K562 (cell line): ENCODE data around the gene IL25. TPM values are rescaled to one million over a fixed set of nuclear protein-coding genes. Genes with fewer than 3 reads are reported as not detected.

Experiments used
- ATAC-seq: fragments of 200-7000 bp; cut with Tn5 transposase; 3 replicates; pipeline ENCODE4 v1.9.1; 2020; ENCODE audit warnings: moderate library complexity
- BruUV-seq: library from RNA; stranded (reverse); fragments of 400-500 nt; replicated peaks from 2 replicates; lab custom pipeline; 2021; lab: Mats Ljungman, UMichigan
- CTCF ChIA-PET: fragments of 300-600 bp; formaldehyde crosslinking; extraction: SDS; loops from one replicate; lab custom pipeline; 2021; ENCODE audit warnings: low intra/inter-chr PET ratio; lab: Yijun Ruan, JAX
- POLR2A ChIA-PET: fragments of 300-600, 350-650 bp; sonication (Branson Sonifier 250); formaldehyde crosslinking; extraction: SDS; loops from one replicate; lab custom pipeline; 2021; ENCODE audit warnings: antibody characterized with exemption, inconsistent platforms; lab: Yijun Ruan, JAX
- DNase-seq, 4 experiments: peaks; one replicate each; pipeline versions ENCODE4 v3.0.0 to v3.0.0-alpha.2; 2011 to 2018; ENCODE audit warnings: low spot score in 3 of 4, mixed read lengths in 3 of 4; ENCODE audit errors: extremely low read depth in 1 of 4
- FAIRE-seq: peaks from 2 replicates; lab custom pipeline; 2011; peaks lifted over from hg19 to GRCh38; lab: Jason Lieb, UNC
- H2AFZ ChIP-seq: 2 replicates; pipeline ENCODE4 v1.6.0; 2011; ENCODE audit warnings: low read depth, low read length, control low read depth, inconsistent platforms
- H3K27ac ChIP-seq: fragments of 200-600 bp; 3 replicates; pipeline ENCODE4 v1.8.0; 2011; ENCODE audit warnings: low read depth, mild to moderate bottlenecking, control low read depth, inconsistent platforms, low read length, moderate library complexity, mixed read lengths; ENCODE audit errors: extremely low read depth
- H3K27me3 ChIP-seq, 2 experiments: fragments of 300-600 bp in 1 of 2; 2 replicates in 1 of 2; 3 replicates in 1 of 2; pipeline versions ENCODE4 v1.6.0 to v1.8.0; 2011; ENCODE audit warnings: inconsistent platforms in 2 of 2, low read length in 2 of 2, mild to moderate bottlenecking in 1 of 2, mixed read lengths in 1 of 2, moderate library complexity in 1 of 2; ENCODE audit not compliant: control insufficient read depth in 2 of 2, insufficient read depth in 2 of 2
- H3K36me3 ChIP-seq: fragments of 300-600 bp; 3 replicates; pipeline ENCODE4 v1.8.0; 2011; ENCODE audit warnings: mild to moderate bottlenecking, low read length, inconsistent platforms; ENCODE audit not compliant: control insufficient read depth, insufficient read depth
- H3K4me1 ChIP-seq, 2 experiments: fragments of 200-600 bp in 1 of 2; replicated peaks in 1 of 2; 2 replicates in 1 of 2; 3 replicates in 1 of 2; pipeline versions ENCODE4 v1.5.1 to v1.8.0; 2011; ENCODE audit warnings: inconsistent platforms in 2 of 2, low read length in 2 of 2, mild to moderate bottlenecking in 1 of 2, mixed read lengths in 1 of 2, moderate library complexity in 1 of 2; ENCODE audit not compliant: control insufficient read depth in 2 of 2, insufficient read depth in 2 of 2
- H3K4me2 ChIP-seq: 2 replicates; pipeline ENCODE4 v1.6.1; 2011; ENCODE audit warnings: low read length, control low read depth, inconsistent platforms, mixed read lengths; ENCODE audit not compliant: insufficient read depth
- H3K4me3 ChIP-seq: fragments of 200-600 bp; sonication (generic), shearing (Covaris generic); 2 replicates; pipeline ENCODE4 v1.5.1; 2016; ENCODE audit warnings: control low read depth, inconsistent platforms
- H3K79me2 ChIP-seq: fragments of 200-600 bp; 3 replicates; pipeline ENCODE4 v1.8.0; 2011; ENCODE audit warnings: low read length, inconsistent platforms; ENCODE audit not compliant: control insufficient read depth, insufficient read depth
- H3K9ac ChIP-seq, 2 experiments: 2 replicates each; pipeline versions ENCODE4 v1.6.0 to v1.6.1; 2011; ENCODE audit warnings: low read depth in 2 of 2, low read length in 2 of 2, control low read depth in 1 of 2, inconsistent platforms in 1 of 2, mild to moderate bottlenecking in 1 of 2, mixed read lengths in 1 of 2; ENCODE audit not compliant: insufficient read depth in 1 of 2
- H3K9me1 ChIP-seq: one replicate; pipeline ENCODE4 v1.6.0; 2011; ENCODE audit warnings: inconsistent platforms, mild to moderate bottlenecking, low read length, moderate library complexity; ENCODE audit not compliant: control insufficient read depth, insufficient read depth
- H3K9me3 ChIP-seq: replicated peaks from 2 replicates; pipeline ENCODE4 v1.5.1; 2011; ENCODE audit warnings: low read depth, low read length, inconsistent platforms; ENCODE audit not compliant: control insufficient read depth, insufficient read depth
- H4K20me1 ChIP-seq: replicated peaks from 2 replicates; pipeline ENCODE4 v1.6.1; 2011; ENCODE audit warnings: low read length, inconsistent platforms, mixed read lengths; ENCODE audit not compliant: control insufficient read depth, insufficient read depth
- FOXK2 ChIP-seq, 2 experiments: fragments of 450-650 bp; IDR thresholded peaks in 1 of 2; conservative IDR thresholded peaks in 1 of 2; 2 replicates each; pipeline ENCODE4 v1.6.1; 2016; ENCODE audit warnings: low read depth in 2 of 2, mild to moderate bottlenecking in 1 of 2
- HNRNPUL1 ChIP-seq: fragments of 200-400 bp; formaldehyde crosslinking; IDR thresholded peaks from 2 replicates; pipeline ENCODE4 v1.6.1; 2017; ENCODE audit warnings: low read length
- KDM1A ChIP-seq, 2 experiments: fragments of 450-650 bp; IDR thresholded peaks; 2 replicates each; pipeline ENCODE4 v1.6.1; 2016; ENCODE audit warnings: mild to moderate bottlenecking in 2 of 2
- MTA1 ChIP-seq: fragments of 450-650 bp; IDR thresholded peaks from 2 replicates; pipeline ENCODE4 v1.6.1; 2017; ENCODE audit warnings: borderline replicate concordance
- PHF8 ChIP-seq: fragments of 200-600 bp; sonication (generic); IDR thresholded peaks from 2 replicates; pipeline ENCODE4 v1.6.1; 2012; ENCODE audit warnings: mixed run types, mild to moderate bottlenecking, inconsistent platforms, low read length, moderate library complexity, borderline replicate concordance
- RBFOX2 ChIP-seq: fragments of 200-400 bp; formaldehyde crosslinking; IDR thresholded peaks from 2 replicates; pipeline ENCODE4 v1.6.1; 2017; ENCODE audit warnings: low read depth, mild to moderate bottlenecking, low read length, moderate library complexity
- ZNF217 ChIP-seq: sonication (generic); formaldehyde crosslinking; IDR thresholded peaks from 2 replicates; pipeline ENCODE4 v1.8.0; 2022; ENCODE audit warnings: mild to moderate bottlenecking, missing genetic modification reagents
- WGBS: fragments of 100-300 bp; shearing (Covaris generic); methylation state at CpG from one replicate; pipeline ENCODE4 v1.1.6; 2016; ENCODE audit warnings: low coverage, mixed read lengths; ENCODE audit not compliant: insufficient coverage; ENCODE audit errors: missing lambda C conversion rate; 5-methylcytosine and 5-hydroxymethylcytosine counted together
- in situ Hi-C: fragments of 300-500 bp; cut with MboI; formaldehyde crosslinking; loops from 4 replicates; pipeline ENCODE4 v1.15.0; 2018; ENCODE audit warnings: inconsistent platforms, mixed read lengths
- intact Hi-C: fragments of 100-400 bp; cut with micrococcal nuclease; formaldehyde crosslinking; loops from 2 replicates; pipeline ENCODE4 v1.14.2; 2022
- polyA plus RNA-seq, 8 experiments: library from polyadenylated mRNA; depleted of rRNA in 4 of 8; stranded (reverse) in 5 of 8; unstranded in 3 of 8; fragments of >200 nt; fragmentation: Nextera tagmentation in 2 of 8; fragmentation: Illumina TruSeq in 1 of 8; extraction: Ambion mirVana in 2 of 8; extraction: Trizol in 1 of 8; gene quantifications; 2 replicates each; pipeline versions ENCODE4 v1.2.1 to v1.2.3, GENCODE V29; 2011 to 2014; ENCODE audit warnings: inconsistent platforms in 1 of 8, missing spikeins in 1 of 8
- total RNA-seq, 7 experiments: library from RNA; depleted of rRNA in 6 of 7; stranded (reverse); fragments of >200 nt in 6 of 7; fragmentation: Illumina TruSeq in 2 of 7; extraction: Trizol in 2 of 7; gene quantifications; 2 replicates each; pipeline versions ENCODE4 v1.2.1 to v1.2.3, GENCODE V29; 2011 to 2021; ENCODE audit warnings: low replicate concordance in 1 of 7

IL25 gene
- total and polyA plus RNA-seq, 9 of the 15 experiments (the other 6 are each of a cell fraction or from before 2014, with no cell fraction given): not detected

GRCh38 chr14:23414906-23415820 lies 42.6 kb downstream of the IL25 start:
- no peaks in the 10 kb centered on the region for H4K20me1 ChIP-seq
- ChIA-PET POLR2A (no interaction called here), CTCF (no interaction called here)
- H3K9ac ChIP-seq: no peak overlapping the region
- 6% methylated on average over 14 of the region's 39 CpGs for WGBS
- no peaks in the 10 kb centered on the region for H3K79me2 ChIP-seq
- BruUV-seq: no TSS peak
- DNase-seq (no peak), ATAC-seq (no peak), FAIRE-seq (no peak)
- no peak overlapping the region for H2AFZ ChIP-seq
- no peak overlapping the region for H3K4me3 ChIP-seq
- no peaks in the 10 kb centered on the region for H3K9me3 ChIP-seq
- H3K27me3 ChIP-seq: peaks cover 23 to 86% of the 10 kb centered on the region in 2 experiments; a peak in 4 of 5 replicates
- intact Hi-C loops: no loop called here
- H3K9me1 ChIP-seq: no peaks in the 10 kb centered on the region
- H3K27ac ChIP-seq: no peak overlapping the region
- in situ Hi-C loops: no loop called here
- no peaks in the 10 kb centered on the region for H3K36me3 ChIP-seq
- H3K4me2 ChIP-seq: no peak overlapping the region
- no peaks in the 10 kb centered on the region; a peak in 1 of 5 replicates for H3K4me1 ChIP-seq
- TF ChIP-seq KDM1A (IDR thresholded peaks at IDR 0.05): no peak
- TF ChIP-seq ZNF217 (CRISPR knock-in tag): no peak
- no peak for TF ChIP-seq RBFOX2
- TF ChIP-seq MTA1: no peak
- no peak for TF ChIP-seq FOXK2 (conservative IDR thresholded peaks at IDR 0.05 in 1 of 2, IDR thresholded peaks at IDR 0.05 in 1 of 2; ENCODE audit: low read depth in 2 of 2)
- no peak for TF ChIP-seq PHF8
- no peak for TF ChIP-seq HNRNPUL1
